T-cell (primary cell): ENCODE measurements around the gene LMF1. TPM values are rescaled to one million over a fixed set of nuclear protein-coding genes. Genes with fewer than 3 reads are reported as not detected.

Experiments used
- ATAC-seq, 4 experiments: fragments of 200-7000 bp in 3 of 4; fragments of 150-1000 bp in 1 of 4; cut with Tn5 transposase; replicated peaks in 1 of 4; 1 replicate in 3 of 4; 2 replicates in 1 of 4; pipeline ENCODE4 v1.10.0; 2021; ENCODE audit warnings: moderate library complexity in 3 of 4, mild to moderate bottlenecking in 2 of 4, moderate number of reproducible peaks in 1 of 4
- CTCF ChIA-PET, 2 donors: fragments of 300-600 bp; sonication (Branson Sonifier 250); formaldehyde crosslinking; loops; one replicate each; lab custom pipeline; 2022; ENCODE audit warnings: antibody characterized with exemption in 2 of 2; lab: Charles Lee
- POLR2A ChIA-PET, 2 donors: fragments of 300-600 bp; sonication (Branson Sonifier 250); formaldehyde crosslinking; loops; one replicate each; lab custom pipeline; 2022; ENCODE audit warnings: antibody characterized with exemption in 2 of 2; lab: Charles Lee
- DNase-seq, 35 experiments: peaks; one replicate each; pipeline versions ENCODE4 v3.0.0 to v3.0.0-alpha.2; 2013 to 2023
- H3K27ac ChIP-seq: one replicate; pipeline ENCODE4 v1.5.1; 2013; ENCODE audit warnings: low read length
- H3K27me3 ChIP-seq, 2 experiments: replicated peaks in 1 of 2; 1 replicate in 1 of 2; 2 replicates in 1 of 2; pipeline versions ENCODE4 v1.6.1 to v1.7.0; 2013; ENCODE audit warnings: low read length in 1 of 2, mixed read lengths in 1 of 2; ENCODE audit not compliant: control insufficient read depth in 2 of 2, insufficient read depth in 2 of 2; ENCODE audit errors: extremely low read depth in 1 of 2
- H3K36me3 ChIP-seq, 2 donors: 1 replicate in 1 of 2; 2 replicates in 1 of 2; pipeline versions ENCODE4 v1.6.1 to v1.7.0; 2013; ENCODE audit warnings: low read length in 1 of 2; ENCODE audit not compliant: control insufficient read depth in 2 of 2, insufficient read depth in 1 of 2; ENCODE audit errors: extremely low read depth in 1 of 2
- H3K4me1 ChIP-seq, 2 experiments: 1 replicate in 1 of 2; 2 replicates in 1 of 2; pipeline versions ENCODE4 v1.6.1 to v1.7.0; 2013; ENCODE audit warnings: low read length in 2 of 2, mixed read lengths in 1 of 2; ENCODE audit not compliant: insufficient read depth in 2 of 2, control insufficient read depth in 1 of 2; ENCODE audit errors: extremely low read depth in 1 of 2
- H3K4me3 ChIP-seq, 2 donors: 1 replicate in 1 of 2; 2 replicates in 1 of 2; pipeline versions ENCODE4 v1.5.1 to v1.7.0; 2013; ENCODE audit warnings: mild to moderate bottlenecking in 2 of 2, low read length in 1 of 2, moderate library complexity in 1 of 2; ENCODE audit not compliant: control insufficient read depth in 1 of 2; ENCODE audit errors: extremely low read depth in 1 of 2
- H3K9me3 ChIP-seq: 2 replicates; pipeline ENCODE4 v1.7.0; 2013
- H3K27ac Mint-ChIP-seq, 2 donors: one replicate each; pipeline ENCODE4 v1.8.0; 2020 to 2021; ENCODE audit warnings: mild to moderate bottlenecking in 2 of 2, mixed read lengths in 2 of 2
- H3K27me3 Mint-ChIP-seq, 2 donors: one replicate each; pipeline ENCODE4 v1.8.0; 2021 to 2022; ENCODE audit warnings: mixed read lengths in 2 of 2
- H3K36me3 Mint-ChIP-seq: one replicate; pipeline ENCODE4 v1.8.0; 2021; ENCODE audit warnings: mixed read lengths
- H3K4me1 Mint-ChIP-seq, 3 donors: one replicate each; pipeline ENCODE4 v1.8.0; 2020 to 2022; ENCODE audit warnings: mixed read lengths in 3 of 3, mild to moderate bottlenecking in 1 of 3
- H3K4me3 Mint-ChIP-seq, 3 donors: one replicate each; pipeline ENCODE4 v1.8.0; 2020 to 2022; ENCODE audit warnings: mild to moderate bottlenecking in 3 of 3, mixed read lengths in 3 of 3, moderate library complexity in 3 of 3
- H3K9me3 Mint-ChIP-seq, 3 donors: one replicate each; pipeline ENCODE4 v1.8.0; 2020 to 2022; ENCODE audit warnings: mixed read lengths in 3 of 3
- WGBS: methylation state at CpG from one replicate; pipeline ENCODE4 v1.1.5; 2013; ENCODE audit warnings: missing lambda C conversion rate; ENCODE audit not compliant: insufficient coverage; 5-methylcytosine and 5-hydroxymethylcytosine counted together
- total RNA-seq, 35 experiments: library from RNA in 6 of 35; stranded (reverse) in 6 of 35; fragments of 120-200 nt in 1 of 35; gene quantifications; one replicate each; pipeline versions ENCODE4 v1.2.1 to v1.2.4 and lab custom pipeline; 2013 to 2026

Gene LMF1
- total RNA-seq, 5 donors from 2014 or later (not counting 1 experiment from before 2014, with no cell fraction given) = 46.6 to 59.4 (median 51.1) TPM

GRCh38 chr16:824601-825000 lies 146.2 kb downstream of the LMF1 start:
- ChIA-PET POLR2A (no interaction called here), CTCF (no interaction called here)
- peaks cover 0 to 30% of the 10 kb centered on the region in 2 donors for H3K27me3 Mint-ChIP-seq
- no peaks in the 10 kb centered on the region for H3K9me3 Mint-ChIP-seq
- no peaks in the 10 kb centered on the region for H3K36me3 Mint-ChIP-seq
- Histone ChIP-seq H3K27ac (no peak overlapping the region), H3K27me3 (peaks cover 0 to 69% of the 10 kb centered on the region in 2 experiments), H3K4me1 (peaks cover 3 to 4% of the 10 kb centered on the region in 2 experiments), H3K36me3 (no peaks in the 10 kb centered on the region), H3K4me3 (no peak overlapping the region), H3K9me3 (no peaks in the 10 kb centered on the region)
- H3K4me1 Mint-ChIP-seq = peaks cover 6 to 9% (median 7%) of the 10 kb centered on the region in 3 donors
- no peak overlapping the region for H3K27ac Mint-ChIP-seq
- no peak overlapping the region for H3K4me3 Mint-ChIP-seq
- ATAC-seq = no peak
- WGBS = 89% methylated on average over 25 of the region's 25 CpGs
- DNase-seq = no peak

GRCh38 chr16:824194-824593 lies 146.6 kb downstream of the LMF1 start:
- peaks cover 9 to 13% (median 10%) of the 10 kb centered on the region in 3 donors for H3K4me1 Mint-ChIP-seq
- ChIA-PET CTCF (no interaction called here), POLR2A (no interaction called here)
- Histone ChIP-seq H3K27ac (no peak overlapping the region), H3K36me3 (no peaks in the 10 kb centered on the region), H3K27me3 (peaks cover 0 to 71% of the 10 kb centered on the region in 2 experiments), H3K4me3 (no peak overlapping the region), H3K4me1 (peaks cover 6 to 7% of the 10 kb centered on the region in 2 experiments), H3K9me3 (no peaks in the 10 kb centered on the region)
- H3K9me3 Mint-ChIP-seq = no peaks in the 10 kb centered on the region
- peaks cover 0 to 27% of the 10 kb centered on the region in 2 donors for H3K27me3 Mint-ChIP-seq
- no peak overlapping the region for H3K4me3 Mint-ChIP-seq
- WGBS = 87% methylated on average over 20 of the region's 22 CpGs
- no peak for DNase-seq
- no peaks in the 10 kb centered on the region for H3K36me3 Mint-ChIP-seq
- H3K27ac Mint-ChIP-seq = no peak overlapping the region
- no peak for ATAC-seq

- Mint-ChIP-seq H3K4me3 (no peak overlapping the region), H3K27ac (no peak overlapping the region), H3K9me3 (no peaks in the 10 kb centered on the region), H3K4me1 (peaks cover 9 to 14% (median 11%) of the 10 kb centered on the region in 3 donors), H3K36me3 (no peaks in the 10 kb centered on the region), H3K27me3 (peaks cover 0 to 25% of the 10 kb centered on the region in 2 donors)
- no peaks in the 10 kb centered on the region for H3K36me3 ChIP-seq
- H3K27ac ChIP-seq = no peak overlapping the region
- peaks cover 0 to 71% of the 10 kb centered on the region in 2 experiments for H3K27me3 ChIP-seq
- no peak overlapping the region for H3K4me3 ChIP-seq
- no peak for DNase-seq
- 86% methylated on average over 5 of the region's 9 CpGs for WGBS
- H3K4me1 ChIP-seq = peaks cover 6 to 8% of the 10 kb centered on the region in 2 experiments
- ATAC-seq = no peak
- ChIA-PET POLR2A (no interaction called here), CTCF (no interaction called here)
- H3K9me3 ChIP-seq = no peaks in the 10 kb centered on the region
Measured at GRCh38 chr16:822909-823297, 147.9 kb downstream of the LMF1 start.

GRCh38 chr16:822174-822908 lies 148.4 kb downstream of the LMF1 start:
- no peaks in the 10 kb centered on the region for H3K36me3 ChIP-seq
- 82% methylated on average over 18 of the region's 21 CpGs for WGBS
- DNase-seq = no peak
- H3K27me3 ChIP-seq = peaks cover 0 to 74% of the 10 kb centered on the region in 2 experiments
- no peak overlapping the region for H3K27ac ChIP-seq
- Mint-ChIP-seq H3K4me1 (peaks cover 9 to 14% (median 11%) of the 10 kb centered on the region in 3 donors), H3K36me3 (no peaks in the 10 kb centered on the region), H3K9me3 (no peaks in the 10 kb centered on the region), H3K27me3 (peaks cover 0 to 25% of the 10 kb centered on the region in 2 donors), H3K27ac (no peak overlapping the region), H3K4me3 (no peak overlapping the region)
- ChIA-PET POLR2A (no interaction called here), CTCF (no interaction called here)
- H3K9me3 ChIP-seq = no peaks in the 10 kb centered on the region
- H3K4me3 ChIP-seq = no peak overlapping the region
- peaks cover 6 to 8% of the 10 kb centered on the region in 2 experiments for H3K4me1 ChIP-seq
- ATAC-seq = no peak

- no peak overlapping the region for H3K27ac Mint-ChIP-seq
- CTCF ChIA-PET = no interaction called here
- DNase-seq = no peak
Measured at GRCh38 chr16:821751-822150, 149.0 kb downstream of the LMF1 start.

GRCh38 chr16:820748-821147 lies 150.0 kb downstream of the LMF1 start:
- Histone ChIP-seq H3K4me3 (no peak overlapping the region), H3K27me3 (peaks cover 0 to 80% of the 10 kb centered on the region in 2 experiments), H3K36me3 (no peaks in the 10 kb centered on the region), H3K9me3 (no peaks in the 10 kb centered on the region), H3K4me1 (peaks cover 6 to 8% of the 10 kb centered on the region in 2 experiments), H3K27ac (no peak overlapping the region)
- peaks cover 9 to 14% (median 11%) of the 10 kb centered on the region in 3 donors for H3K4me1 Mint-ChIP-seq
- no peaks in the 10 kb centered on the region for H3K36me3 Mint-ChIP-seq
- H3K27ac Mint-ChIP-seq = peak overlapping the region in 1 of 2 donors; percentile 48
- no peak overlapping the region for H3K4me3 Mint-ChIP-seq
- H3K27me3 Mint-ChIP-seq = peaks cover 3 to 22% of the 10 kb centered on the region in 2 donors
- no peak for DNase-seq
- no peaks in the 10 kb centered on the region for H3K9me3 Mint-ChIP-seq
- ATAC-seq = no peak
- ChIA-PET CTCF (no interaction called here), POLR2A (no interaction called here)
- WGBS = 93% methylated on average over 6 of the region's 12 CpGs

More at GRCh38 chr16:821751-822150, 149.0 kb downstream of the LMF1 start:
- no peaks in the 10 kb centered on the region for H3K36me3 Mint-ChIP-seq
- H3K36me3 ChIP-seq = no peaks in the 10 kb centered on the region
- H3K27me3 Mint-ChIP-seq = peaks cover 0 to 23% of the 10 kb centered on the region in 2 donors
- H3K4me1 ChIP-seq = peaks cover 6 to 8% of the 10 kb centered on the region in 2 experiments
- no peak for ATAC-seq
- H3K27ac ChIP-seq = no peak overlapping the region
- no peaks in the 10 kb centered on the region for H3K9me3 Mint-ChIP-seq
- H3K4me3 Mint-ChIP-seq = no peak overlapping the region
- WGBS = 75% methylated on average over 9 of the region's 13 CpGs
- H3K4me3 ChIP-seq = no peak overlapping the region
- POLR2A ChIA-PET = no interaction called here
- no peaks in the 10 kb centered on the region for H3K9me3 ChIP-seq
- peaks cover 0 to 74% of the 10 kb centered on the region in 2 experiments for H3K27me3 ChIP-seq
- H3K4me1 Mint-ChIP-seq = peaks cover 9 to 14% (median 11%) of the 10 kb centered on the region in 3 donors
